CD4-positive, CD25-positive, alpha-beta regulatory T cell (primary cell): Measurements from ENCODE around the gene IGF1. TPM values are rescaled to one million over a fixed set of nuclear protein-coding genes. Genes with fewer than 3 reads are reported as not detected.

Experiments
- ATAC-seq, 2 donors: fragments of 150-1000 bp; cut with Tn5 transposase; one replicate each; pipeline ENCODE4 v1.10.0; 2021; ENCODE audit warnings: low read depth in 2 of 2, moderate number of reproducible peaks in 2 of 2, moderate library complexity in 1 of 2
- DNase-seq, 3 donors: peaks; one replicate each; pipeline versions ENCODE4 v3.0.0 to v3.0.0-alpha.2; 2012 to 2022; ENCODE audit warnings: mixed read lengths in 1 of 3
- H3K27ac ChIP-seq: one replicate; pipeline ENCODE4 v1.7.0; 2013; ENCODE audit warnings: mild to moderate bottlenecking, low read length; ENCODE audit not compliant: insufficient read depth, poor library complexity, severe bottlenecking
- H3K27me3 ChIP-seq: one replicate; pipeline ENCODE4 v1.7.0; 2013; ENCODE audit warnings: low read length; ENCODE audit not compliant: control insufficient read depth, insufficient read depth
- H3K36me3 ChIP-seq: one replicate; pipeline ENCODE4 v1.7.0; 2013; ENCODE audit warnings: mild to moderate bottlenecking, low read length, moderate library complexity; ENCODE audit not compliant: control insufficient read depth, insufficient read depth
- H3K4me1 ChIP-seq: 2 replicates; pipeline ENCODE4 v1.7.0; 2013; ENCODE audit warnings: mild to moderate bottlenecking, low read length; ENCODE audit not compliant: insufficient read depth, control insufficient read depth, poor library complexity, severe bottlenecking
- H3K4me3 ChIP-seq: one replicate; pipeline ENCODE4 v1.7.0; 2013; ENCODE audit warnings: low read depth, mild to moderate bottlenecking, low read length, moderate library complexity
- H3K9me3 ChIP-seq, 2 experiments: 1 replicate in 1 of 2; 2 replicates in 1 of 2; pipeline ENCODE4 v1.7.0; 2013; ENCODE audit warnings: low read length in 2 of 2, mild to moderate bottlenecking in 1 of 2, moderate library complexity in 1 of 2; ENCODE audit not compliant: control insufficient read depth in 2 of 2
- H3K27ac Mint-ChIP-seq, 3 donors: one replicate each; pipeline ENCODE4 v1.8.0; 2020 to 2022; ENCODE audit warnings: mild to moderate bottlenecking in 3 of 3, mixed read lengths in 3 of 3, moderate library complexity in 2 of 3
- H3K27me3 Mint-ChIP-seq: one replicate; pipeline ENCODE4 v1.8.0; 2022; ENCODE audit warnings: mild to moderate bottlenecking, mixed read lengths
- H3K36me3 Mint-ChIP-seq: one replicate; pipeline ENCODE4 v1.8.0; 2020; ENCODE audit warnings: mixed read lengths
- H3K4me1 Mint-ChIP-seq, 4 donors: one replicate each; pipeline ENCODE4 v1.8.0; 2020 to 2022; ENCODE audit warnings: mixed read lengths in 4 of 4, mild to moderate bottlenecking in 1 of 4
- H3K4me3 Mint-ChIP-seq, 4 donors: one replicate each; pipeline ENCODE4 v1.8.0; 2020 to 2022; ENCODE audit warnings: mild to moderate bottlenecking in 4 of 4, mixed read lengths in 4 of 4, moderate library complexity in 3 of 4
- H3K9me3 Mint-ChIP-seq, 7 donors: one replicate each; pipeline ENCODE4 v1.8.0; 2020 to 2022; ENCODE audit warnings: mixed read lengths in 7 of 7, mild to moderate bottlenecking in 3 of 7, moderate library complexity in 2 of 7
- polyA plus RNA-seq, 4 donors: library from polyadenylated mRNA; unstranded; fragments of 300-500 nt; fragmentation: Illumina TruSeq; gene quantifications; one replicate each; pipeline ENCODE4 v1.2.3, GENCODE V29; 2021
- total RNA-seq: library from RNA; stranded (reverse); gene quantifications from one replicate; pipeline ENCODE4 v1.2.3, GENCODE V29; 2022

The IGF1 gene
- total and polyA plus RNA-seq, 5 donors from 2014 or later: not detected

DNA sequence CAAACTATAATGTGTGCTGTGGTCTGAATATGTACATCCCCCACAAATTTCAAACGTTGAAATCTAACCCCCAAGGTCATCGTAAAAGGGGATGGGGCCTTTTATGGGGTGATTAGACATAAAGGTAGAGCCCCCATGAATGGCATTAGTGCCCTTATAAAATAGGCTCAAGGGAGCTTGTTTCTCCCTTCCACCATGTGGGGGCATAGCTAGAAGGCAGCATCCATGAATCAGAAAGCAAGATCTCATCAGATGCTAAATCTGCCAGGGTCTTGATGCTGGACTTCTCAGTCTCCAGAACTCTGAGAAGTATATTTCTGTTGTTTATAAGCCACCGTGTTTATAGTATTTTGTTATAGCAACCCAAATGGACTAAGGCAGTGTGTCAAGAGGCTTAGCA, 33.4 kb upstream of the IGF1 start:
- H3K27me3 Mint-ChIP-seq: peaks cover 9% of the 10 kb centered on the region
- ATAC-seq (no peak), DNase-seq (no peak)
- Histone ChIP-seq H3K9me3 (no peaks in the 10 kb centered on the region), H3K4me3 (no peak overlapping the region), H3K36me3 (no peaks in the 10 kb centered on the region), H3K27me3 (peaks cover 1% of the 10 kb centered on the region), H3K4me1 (no peaks in the 10 kb centered on the region), H3K27ac (no peak overlapping the region)
- no peak overlapping the region for H3K27ac Mint-ChIP-seq
- peaks cover 0 to 4% (median 0%) of the 10 kb centered on the region in 7 donors for H3K9me3 Mint-ChIP-seq
- no peaks in the 10 kb centered on the region for H3K4me1 Mint-ChIP-seq
- no peak overlapping the region for H3K4me3 Mint-ChIP-seq
- no peaks in the 10 kb centered on the region for H3K36me3 Mint-ChIP-seq

GRCh38 chr12:102513272-102513671, 32.9 kb upstream of the IGF1 start:
- Histone ChIP-seq H3K4me3 (no peak overlapping the region), H3K36me3 (no peaks in the 10 kb centered on the region), H3K4me1 (no peaks in the 10 kb centered on the region), H3K9me3 (no peaks in the 10 kb centered on the region), H3K27ac (no peak overlapping the region), H3K27me3 (peaks cover 1% of the 10 kb centered on the region)
- Mint-ChIP-seq H3K27me3 (peaks cover 9% of the 10 kb centered on the region), H3K36me3 (no peaks in the 10 kb centered on the region), H3K4me1 (no peaks in the 10 kb centered on the region), H3K9me3 (peaks cover 0 to 4% (median 0%) of the 10 kb centered on the region in 7 donors), H3K4me3 (no peak overlapping the region), H3K27ac (peak overlapping the region in 1 of 3 donors; percentile 8)
- ATAC-seq (no peak), DNase-seq (no peak)

DNA sequence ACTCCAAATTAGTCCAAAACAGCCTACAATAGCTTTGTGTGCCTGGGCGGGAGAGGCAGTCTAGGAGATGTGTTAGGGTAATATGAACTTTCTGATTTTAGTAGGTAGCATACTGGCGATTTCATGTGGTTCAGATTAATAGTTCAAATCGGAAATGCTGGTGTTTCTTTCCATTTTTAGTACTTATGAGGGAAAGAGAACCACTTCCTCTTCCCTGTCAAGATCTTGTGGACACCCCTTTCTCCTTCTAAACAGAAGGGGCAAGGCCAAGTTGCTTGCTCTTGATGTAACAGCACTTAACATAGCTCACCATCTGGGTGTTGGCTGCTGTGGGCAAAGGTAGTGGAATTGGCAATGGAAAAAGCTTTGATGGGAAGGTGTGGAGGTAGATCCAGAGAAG, 32.2 kb upstream of the IGF1 start:
- Histone ChIP-seq H3K36me3 (no peaks in the 10 kb centered on the region), H3K27ac (no peak overlapping the region), H3K9me3 (no peaks in the 10 kb centered on the region), H3K4me1 (no peaks in the 10 kb centered on the region), H3K4me3 (no peak overlapping the region), H3K27me3 (peaks cover 1% of the 10 kb centered on the region)
- no peak overlapping the region for H3K4me3 Mint-ChIP-seq
- H3K4me1 Mint-ChIP-seq: no peaks in the 10 kb centered on the region
- peaks cover 9% of the 10 kb centered on the region for H3K27me3 Mint-ChIP-seq
- H3K9me3 Mint-ChIP-seq: peaks cover 0 to 4% (median 0%) of the 10 kb centered on the region in 7 donors
- no peak for DNase-seq
- no peak for ATAC-seq
- no peaks in the 10 kb centered on the region for H3K36me3 Mint-ChIP-seq
- peak overlapping the region in 2 of 3 donors; percentile 8 to 44 for H3K27ac Mint-ChIP-seq

DNA sequence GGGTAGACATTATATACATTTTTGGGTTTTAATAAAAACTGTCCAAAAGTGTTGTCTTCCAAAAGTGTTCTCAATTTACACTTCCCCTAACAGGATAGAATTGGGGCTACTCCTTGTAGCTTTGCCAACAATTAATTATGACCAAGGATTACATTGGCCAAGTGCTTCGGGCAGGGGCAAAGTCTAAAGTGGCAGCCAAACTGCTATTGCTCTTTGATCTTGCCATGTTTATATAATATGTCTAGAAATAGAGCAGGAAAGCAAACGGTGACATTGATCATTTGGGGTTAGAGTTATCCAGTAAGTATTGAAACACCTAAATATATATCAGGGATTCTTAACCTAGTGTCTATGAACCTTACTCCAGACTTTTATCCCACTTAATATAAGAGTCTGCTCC, 31.2 kb upstream of the IGF1 start:
- no peaks in the 10 kb centered on the region for H3K4me1 Mint-ChIP-seq

DNA sequence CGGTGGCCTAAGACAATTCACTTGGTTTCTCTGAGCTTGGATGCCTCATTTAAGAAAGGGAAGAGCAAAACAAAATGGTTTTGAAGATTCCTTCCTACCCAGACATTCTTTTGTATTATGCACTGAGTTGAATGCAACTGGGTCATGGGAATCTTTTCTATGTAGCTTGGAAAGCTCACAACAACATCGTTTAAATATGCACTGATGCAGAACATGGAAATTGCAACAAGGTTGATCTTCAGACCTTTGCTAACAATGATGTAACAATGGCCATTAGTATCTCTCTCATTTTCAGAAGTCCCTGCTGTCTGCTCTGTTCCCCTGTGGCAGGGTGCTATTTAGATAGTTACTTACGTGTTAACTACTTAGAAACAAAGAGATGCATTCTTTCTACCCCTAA, 30.1 kb upstream of the IGF1 start:
- Histone ChIP-seq H3K27me3 (peaks cover 1% of the 10 kb centered on the region), H3K9me3 (no peaks in the 10 kb centered on the region), H3K27ac (no peak overlapping the region), H3K4me1 (no peaks in the 10 kb centered on the region), H3K36me3 (no peaks in the 10 kb centered on the region), H3K4me3 (no peak overlapping the region)
- peaks cover 9% of the 10 kb centered on the region for H3K27me3 Mint-ChIP-seq
- H3K27ac Mint-ChIP-seq: no peak overlapping the region
- DNase-seq (no peak), ATAC-seq (no peak)
- H3K4me3 Mint-ChIP-seq: no peak overlapping the region
- no peaks in the 10 kb centered on the region for H3K4me1 Mint-ChIP-seq
- peaks cover 0 to 6% (median 0%) of the 10 kb centered on the region in 7 donors for H3K9me3 Mint-ChIP-seq
- H3K36me3 Mint-ChIP-seq: no peaks in the 10 kb centered on the region

More for the DNA sequence above, 31.2 kb upstream of the IGF1 start:
- Mint-ChIP-seq H3K36me3 (no peaks in the 10 kb centered on the region), H3K4me3 (no peak overlapping the region), H3K27me3 (peaks cover 9% of the 10 kb centered on the region), H3K9me3 (peaks cover 0 to 6% (median 0%) of the 10 kb centered on the region in 7 donors), H3K27ac (no peak overlapping the region)
- no peak overlapping the region for H3K27ac ChIP-seq
- no peaks in the 10 kb centered on the region for H3K9me3 ChIP-seq
- no peaks in the 10 kb centered on the region for H3K4me1 ChIP-seq
- no peak overlapping the region for H3K4me3 ChIP-seq
- no peak for ATAC-seq
- DNase-seq: no peak
- peaks cover 1% of the 10 kb centered on the region for H3K27me3 ChIP-seq
- no peaks in the 10 kb centered on the region for H3K36me3 ChIP-seq

- no peak overlapping the region for H3K4me3 ChIP-seq
- Mint-ChIP-seq H3K27me3 (peaks cover 9% of the 10 kb centered on the region), H3K9me3 (peaks cover 0 to 6% (median 0%) of the 10 kb centered on the region in 7 donors), H3K4me1 (no peaks in the 10 kb centered on the region), H3K4me3 (no peak overlapping the region), H3K27ac (no peak overlapping the region), H3K36me3 (no peaks in the 10 kb centered on the region)
- H3K9me3 ChIP-seq: no peaks in the 10 kb centered on the region
- ATAC-seq (no peak), DNase-seq (no peak)
- H3K4me1 ChIP-seq: no peaks in the 10 kb centered on the region
- H3K27ac ChIP-seq: no peak overlapping the region
- no peaks in the 10 kb centered on the region for H3K36me3 ChIP-seq
- H3K27me3 ChIP-seq: peaks cover 1% of the 10 kb centered on the region
These were observed 29.7 kb upstream of the IGF1 start for GRCh38 chr12:102510031-102510430.

DNA sequence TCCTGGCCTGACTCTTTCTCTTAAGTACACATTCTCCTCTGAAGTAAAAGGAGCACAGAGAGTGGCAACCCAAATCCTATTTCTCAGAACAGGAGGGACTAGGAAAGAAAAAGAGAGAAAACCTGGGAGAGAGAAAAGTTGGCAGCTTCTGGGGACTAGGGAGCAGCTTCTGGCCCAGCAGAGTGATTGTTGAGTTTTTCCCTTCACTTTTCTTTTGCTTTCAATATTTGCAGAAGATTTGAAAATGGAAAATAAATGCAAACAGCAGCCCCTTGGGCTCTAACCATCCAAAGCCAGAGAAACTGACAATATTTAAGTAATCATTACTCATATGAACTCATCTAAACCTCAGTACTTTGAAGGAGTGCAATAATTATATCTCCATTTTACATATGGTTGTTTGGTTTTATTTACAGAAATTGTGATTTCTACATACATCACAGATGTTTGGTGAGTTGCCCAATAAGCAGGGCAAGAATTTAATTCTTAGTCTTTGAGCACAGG, 28.8 kb upstream of the IGF1 start:
- H3K27me3 Mint-ChIP-seq: peaks cover 9% of the 10 kb centered on the region
- H3K9me3 Mint-ChIP-seq: peaks cover 0 to 6% (median 0%) of the 10 kb centered on the region in 7 donors
- no peak overlapping the region for H3K27ac ChIP-seq
- H3K36me3 Mint-ChIP-seq: no peaks in the 10 kb centered on the region
- no peaks in the 10 kb centered on the region for H3K4me1 Mint-ChIP-seq
- no peaks in the 10 kb centered on the region for H3K36me3 ChIP-seq
- no peak overlapping the region for H3K4me3 ChIP-seq
- peaks cover 1% of the 10 kb centered on the region for H3K27me3 ChIP-seq
- H3K9me3 ChIP-seq: no peaks in the 10 kb centered on the region
- no peaks in the 10 kb centered on the region for H3K4me1 ChIP-seq
- H3K27ac Mint-ChIP-seq: no peak overlapping the region
- H3K4me3 Mint-ChIP-seq: no peak overlapping the region
- ATAC-seq (no peak), DNase-seq (no peak)

DNA sequence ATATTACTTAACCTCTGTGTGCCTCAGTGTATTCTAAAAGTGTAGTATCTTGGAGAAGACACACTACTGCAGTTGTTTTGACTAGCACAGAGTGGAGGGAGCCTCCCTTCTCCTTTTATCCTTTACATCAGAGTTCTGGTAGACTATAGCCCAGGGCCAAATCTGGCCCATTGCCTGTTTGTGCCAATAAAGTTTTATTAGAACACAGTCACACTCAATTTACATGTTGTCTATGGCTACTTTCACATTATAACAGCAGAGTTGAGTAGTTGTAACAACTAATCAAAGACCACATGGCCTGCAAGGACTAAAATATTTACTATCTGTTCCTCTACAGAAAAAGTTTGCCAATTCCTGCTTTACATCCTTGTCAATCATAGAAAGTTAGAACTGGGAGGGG, 27.7 kb upstream of the IGF1 start:
- H3K9me3 ChIP-seq: no peaks in the 10 kb centered on the region
- no peak for ATAC-seq

More for the DNA sequence above, 27.7 kb upstream of the IGF1 start:
- peaks cover 0 to 6% (median 0%) of the 10 kb centered on the region in 7 donors for H3K9me3 Mint-ChIP-seq
- DNase-seq: no peak
- H3K4me3 ChIP-seq: no peak overlapping the region
- no peak overlapping the region for H3K27ac Mint-ChIP-seq
- H3K27me3 Mint-ChIP-seq: peaks cover 6% of the 10 kb centered on the region
- H3K36me3 ChIP-seq: no peaks in the 10 kb centered on the region
- H3K4me1 Mint-ChIP-seq: no peaks in the 10 kb centered on the region
- H3K4me3 Mint-ChIP-seq: no peak overlapping the region
- H3K27me3 ChIP-seq: peaks cover 1% of the 10 kb centered on the region
- no peaks in the 10 kb centered on the region for H3K36me3 Mint-ChIP-seq
- no peaks in the 10 kb centered on the region for H3K4me1 ChIP-seq
- H3K27ac ChIP-seq: no peak overlapping the region
